ENCODE results near the gene SCN1A.

- TF ChIP-seq, protein P1, sequence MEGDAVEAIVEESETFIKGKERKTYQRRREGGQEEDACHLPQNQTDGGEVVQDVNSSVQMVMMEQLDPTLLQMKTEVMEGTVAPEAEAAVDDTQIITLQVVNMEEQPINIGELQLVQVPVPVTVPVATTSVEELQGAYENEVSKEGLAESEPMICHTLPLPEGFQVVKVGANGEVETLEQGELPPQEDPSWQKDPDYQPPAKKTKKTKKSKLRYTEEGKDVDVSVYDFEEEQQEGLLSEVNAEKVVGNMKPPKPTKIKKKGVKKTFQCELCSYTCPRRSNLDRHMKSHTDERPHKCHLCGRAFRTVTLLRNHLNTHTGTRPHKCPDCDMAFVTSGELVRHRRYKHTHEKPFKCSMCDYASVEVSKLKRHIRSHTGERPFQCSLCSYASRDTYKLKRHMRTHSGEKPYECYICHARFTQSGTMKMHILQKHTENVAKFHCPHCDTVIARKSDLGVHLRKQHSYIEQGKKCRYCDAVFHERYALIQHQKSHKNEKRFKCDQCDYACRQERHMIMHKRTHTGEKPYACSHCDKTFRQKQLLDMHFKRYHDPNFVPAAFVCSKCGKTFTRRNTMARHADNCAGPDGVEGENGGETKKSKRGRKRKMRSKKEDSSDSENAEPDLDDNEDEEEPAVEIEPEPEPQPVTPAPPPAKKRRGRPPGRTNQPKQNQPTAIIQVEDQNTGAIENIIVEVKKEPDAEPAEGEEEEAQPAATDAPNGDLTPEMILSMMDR (IDR thresholded peaks at IDR 0.05) = no peak
- TF ChIP-seq POLR2AphosphoS5 (IDR thresholded peaks at IDR 0.05; ENCODE audit: insufficient read depth in 1 of 2, low read depth in 1 of 2) (no peak), POLR2A (IDR thresholded peaks at IDR 0.05) (no peak)
Observed at GRCh38 chr2:166170356-166170755, 42.5 kb upstream of the SCN1A start.

Data from vagina (tissue), 2 donors.